Frontal cortex (tissue), 4 donors: ENCODE results near the gene P2RY13. TPM values are rescaled to one million over a fixed set of nuclear protein-coding genes. Genes with fewer than 3 reads are reported as not detected.

Experiments
- DNase-seq, 2 donors: peaks; one replicate each; pipeline ENCODE4 v3.0.0; 2012; ENCODE audit warnings: low spot score in 2 of 2
- FAIRE-seq: peaks from 2 replicates; lab custom pipeline; 2012; peaks lifted over from hg19 to GRCh38; lab: Jason Lieb, UNC
- total RNA-seq: library from RNA; depleted of rRNA; stranded (reverse); fragments of >200 nt; gene quantifications from one replicate; pipeline ENCODE4 v1.2.3, GENCODE V29; 2014
- donor health status: control.
- donor health status: control.
- donor health status: control.

P2RY13 gene
- total RNA-seq, 1 donor from 2014 or later = 1.6 TPM

DNA sequence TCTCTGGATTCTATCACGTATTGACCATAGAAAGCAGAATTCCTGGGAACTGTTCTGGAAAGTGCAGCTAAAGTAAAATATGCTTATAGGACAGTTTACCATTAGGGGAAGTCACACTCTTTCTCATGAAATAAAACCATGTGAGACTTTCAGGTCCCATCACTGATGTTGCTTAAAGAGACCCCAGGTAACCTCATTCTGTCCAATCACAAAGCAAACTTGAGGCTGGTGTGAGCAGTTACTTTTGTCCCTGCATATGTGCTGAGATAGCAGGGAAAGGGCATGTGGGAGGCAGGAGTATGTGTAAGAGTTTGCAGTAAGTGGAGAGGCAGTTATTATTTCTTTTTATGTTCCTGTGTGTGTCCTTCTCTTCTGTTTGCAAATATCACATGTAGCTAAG lies 28.8 kb downstream of the P2RY13 start:
- DNase-seq (no peak), FAIRE-seq (no peak)

DNA sequence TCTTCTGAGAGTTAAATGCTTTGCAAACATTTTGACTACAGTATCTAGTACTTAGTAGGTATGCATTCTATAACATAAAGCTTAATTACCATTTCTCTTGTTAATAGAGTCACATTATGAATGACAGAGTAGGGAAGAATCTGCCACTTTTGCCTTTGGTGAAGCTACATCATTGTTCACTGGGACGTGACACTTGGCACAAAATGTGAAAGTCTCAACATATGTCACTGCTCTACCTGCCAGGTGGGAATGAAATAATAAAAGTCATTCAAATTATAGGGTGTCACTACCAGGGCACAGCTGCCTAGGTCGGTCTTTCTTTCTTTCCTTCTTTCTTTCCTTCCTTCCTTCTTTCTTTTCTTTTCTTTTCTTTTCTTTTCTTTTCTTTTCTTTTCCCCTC lies 30.3 kb downstream of the P2RY13 start:
- DNase-seq = no peak
- no peak for FAIRE-seq

DNA sequence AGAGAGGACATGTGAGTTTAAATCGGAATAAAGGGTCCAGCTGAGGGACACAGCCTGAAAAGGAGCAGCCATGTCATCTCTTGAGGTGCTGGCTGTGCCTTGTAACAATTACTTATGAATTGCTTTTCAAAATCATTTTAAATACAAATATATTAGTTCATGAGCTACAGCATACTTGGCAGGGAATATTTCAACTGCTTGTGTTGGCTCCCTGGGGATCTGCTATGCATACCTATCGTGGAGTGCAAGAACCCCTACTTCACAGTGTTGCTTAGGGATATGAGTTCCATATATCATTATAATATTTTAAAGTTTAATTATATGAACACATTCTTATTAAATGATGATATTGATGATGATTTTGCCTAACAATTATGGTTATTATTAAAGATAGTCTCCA lies 31.9 kb downstream of the P2RY13 start:
- no peak for FAIRE-seq
- no peak for DNase-seq

DNA sequence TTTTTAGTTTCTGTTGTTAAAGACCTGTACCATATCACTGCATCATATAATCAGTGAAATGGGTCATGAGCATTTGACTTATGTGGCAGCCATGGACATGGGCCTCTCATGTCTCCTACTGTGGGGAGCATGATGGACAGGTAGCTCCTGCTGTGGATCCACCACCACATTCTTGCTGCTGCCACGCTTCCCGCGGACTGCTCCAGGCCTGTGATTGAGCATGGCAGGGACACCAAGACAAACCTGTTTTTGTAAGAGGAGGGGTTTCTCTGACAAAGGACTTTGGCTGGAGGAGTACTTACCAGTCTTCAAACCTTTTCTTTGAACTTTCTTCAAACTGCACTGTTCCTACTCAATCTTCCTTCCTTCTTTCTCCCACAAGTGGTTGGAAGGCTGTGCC lies 33.1 kb downstream of the P2RY13 start:
- FAIRE-seq = no peak
- DNase-seq = no peak

DNA sequence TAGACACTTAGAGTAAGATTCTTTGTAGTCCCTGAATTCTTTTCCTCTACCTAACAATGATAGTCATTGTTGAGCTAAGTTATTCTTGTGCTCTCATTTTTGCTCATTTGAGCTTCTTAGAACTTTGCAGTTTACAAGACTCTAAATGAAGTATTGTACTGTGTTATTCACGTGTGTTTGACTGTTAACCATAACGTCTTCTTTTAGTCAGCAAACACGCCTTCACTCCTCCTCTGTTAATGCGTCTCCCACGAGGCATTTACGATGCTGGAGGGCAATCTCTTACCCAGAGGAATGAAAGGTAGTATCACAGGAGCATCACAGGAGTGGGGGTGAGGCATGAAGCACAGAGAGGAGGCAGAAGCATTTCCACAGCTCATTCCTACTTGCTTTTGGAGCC lies 36.2 kb downstream of the P2RY13 start:
- FAIRE-seq (no peak), DNase-seq (no peak)

DNA sequence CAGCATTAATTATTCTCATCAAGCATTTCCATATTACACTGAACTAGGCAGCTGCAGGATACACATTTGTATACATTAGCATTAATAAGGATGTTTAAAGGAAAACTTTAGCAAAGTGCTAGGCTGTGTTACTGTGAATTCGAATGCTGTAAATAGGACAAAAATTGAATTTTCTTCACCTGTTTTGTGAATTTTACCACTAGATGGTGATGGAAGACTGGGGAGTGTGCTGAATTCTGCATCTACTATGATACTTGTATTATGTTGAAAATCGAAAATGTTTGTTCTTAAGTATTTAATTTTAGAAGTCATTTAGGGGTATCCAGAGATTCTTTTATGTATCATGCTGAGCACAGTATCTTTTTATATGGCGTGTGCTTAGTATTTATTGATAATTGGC lies 38.7 kb downstream of the P2RY13 start:
- no peak for DNase-seq
- FAIRE-seq = no peak

DNA sequence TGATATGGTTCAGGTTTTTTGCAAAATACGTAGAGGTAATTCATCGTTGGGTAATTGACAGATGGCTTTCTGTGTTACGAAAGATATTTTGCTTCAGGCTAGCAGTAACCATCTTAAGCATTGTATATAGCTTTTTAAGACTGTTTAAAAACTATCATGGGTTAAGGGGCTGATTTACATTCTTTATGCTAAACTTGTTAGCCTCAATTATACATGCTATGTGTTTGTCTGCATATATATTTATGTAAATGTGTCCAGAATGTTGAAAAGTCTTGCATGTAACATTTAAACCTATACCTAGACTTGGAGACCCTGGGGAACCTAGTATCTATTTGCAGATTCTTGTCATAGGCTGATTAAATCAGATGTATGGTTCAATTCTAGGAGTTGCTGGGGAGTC lies 39.9 kb downstream of the P2RY13 start:
- FAIRE-seq (no peak), DNase-seq (no peak)

DNA sequence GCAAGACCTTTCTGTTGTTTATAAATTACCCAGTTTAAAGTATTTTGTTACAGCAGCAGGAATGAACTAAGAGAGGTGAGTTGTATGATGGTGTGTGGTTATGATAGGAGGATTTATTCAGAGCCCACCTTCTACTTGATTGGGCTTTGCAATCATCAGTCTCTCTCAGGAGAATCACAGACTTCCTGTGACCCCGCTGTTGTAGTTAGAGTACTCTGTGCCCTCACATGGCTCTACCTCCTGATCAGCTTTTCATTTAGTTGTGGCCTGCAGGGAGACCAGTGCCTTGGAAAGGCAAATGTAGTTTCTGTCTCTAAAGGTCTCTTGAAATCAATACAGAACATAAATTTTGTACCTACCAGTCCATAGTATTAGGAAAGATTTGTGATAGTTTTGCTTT lies 43.4 kb downstream of the P2RY13 start:
- no peak for FAIRE-seq

DNA sequence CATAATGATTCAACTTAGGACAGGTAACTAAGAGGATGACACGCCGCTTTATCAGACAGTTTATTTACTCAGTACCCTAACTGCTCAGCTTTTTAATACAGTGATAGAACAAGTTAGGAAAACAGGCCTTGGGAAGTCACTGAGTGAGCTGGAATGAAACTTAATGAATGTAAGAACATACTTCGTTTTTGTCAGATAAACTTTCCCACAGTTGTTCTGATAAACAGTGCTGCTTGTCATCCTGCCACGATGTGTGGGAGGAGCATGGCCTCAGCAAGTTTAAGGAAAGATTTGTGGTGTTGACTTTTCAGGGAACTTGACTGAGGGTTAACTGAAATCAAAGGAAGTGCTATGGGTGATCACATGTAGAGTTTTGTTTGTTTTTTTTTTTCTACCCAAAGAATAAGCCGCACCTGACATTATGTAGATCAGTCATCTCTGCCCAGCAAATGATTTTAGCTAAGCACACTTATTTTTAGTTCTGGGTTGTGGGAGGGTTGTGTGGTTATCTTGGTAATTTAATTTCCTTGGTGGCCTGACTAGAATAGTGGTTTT lies 45.4 kb downstream of the P2RY13 start:
- DNase-seq (no peak), FAIRE-seq (no peak)

More for the DNA sequence above, 43.4 kb downstream of the P2RY13 start:
- no peak for DNase-seq

DNA sequence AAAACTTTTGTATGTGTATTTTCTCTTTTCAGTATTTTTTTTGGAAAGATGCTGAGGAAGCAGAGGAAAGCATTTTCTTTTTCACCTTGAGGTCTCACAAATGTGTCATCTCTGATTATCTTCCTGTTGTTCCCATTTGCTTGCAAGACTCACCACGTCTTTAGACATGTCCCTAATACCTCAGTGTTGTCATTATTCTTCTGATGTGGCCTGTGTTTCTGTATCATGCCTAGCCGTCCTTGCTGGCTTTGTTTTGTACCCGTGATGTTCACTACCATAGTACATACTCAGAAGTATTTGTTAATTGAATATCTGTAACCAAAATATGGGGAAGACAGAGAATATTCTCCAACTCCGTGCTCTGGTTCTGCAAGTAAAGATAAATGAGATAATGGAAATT lies 46.0 kb downstream of the P2RY13 start:
- no peak for DNase-seq
- no peak for FAIRE-seq

DNA sequence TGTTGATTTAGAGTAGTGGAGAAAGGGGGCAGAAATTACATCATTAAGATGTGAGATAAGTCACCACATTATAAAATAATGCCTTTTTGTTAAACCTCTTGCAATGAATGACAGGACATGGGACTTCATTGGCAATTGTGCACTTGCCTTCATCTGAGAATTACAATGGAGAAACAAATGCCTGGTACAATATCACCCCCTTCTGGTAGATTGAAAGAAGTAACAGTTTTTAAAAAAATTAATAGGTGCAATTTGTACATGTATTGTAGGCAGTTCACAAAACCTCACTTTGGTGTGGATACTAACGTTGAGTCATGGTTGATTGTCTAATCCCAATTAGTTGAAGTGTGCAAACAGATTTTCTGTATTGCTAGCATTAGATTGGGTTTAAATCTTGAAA lies 46.4 kb downstream of the P2RY13 start:
- FAIRE-seq (peak; percentile 91), DNase-seq (peak; percentile 17 to 52)

DNA sequence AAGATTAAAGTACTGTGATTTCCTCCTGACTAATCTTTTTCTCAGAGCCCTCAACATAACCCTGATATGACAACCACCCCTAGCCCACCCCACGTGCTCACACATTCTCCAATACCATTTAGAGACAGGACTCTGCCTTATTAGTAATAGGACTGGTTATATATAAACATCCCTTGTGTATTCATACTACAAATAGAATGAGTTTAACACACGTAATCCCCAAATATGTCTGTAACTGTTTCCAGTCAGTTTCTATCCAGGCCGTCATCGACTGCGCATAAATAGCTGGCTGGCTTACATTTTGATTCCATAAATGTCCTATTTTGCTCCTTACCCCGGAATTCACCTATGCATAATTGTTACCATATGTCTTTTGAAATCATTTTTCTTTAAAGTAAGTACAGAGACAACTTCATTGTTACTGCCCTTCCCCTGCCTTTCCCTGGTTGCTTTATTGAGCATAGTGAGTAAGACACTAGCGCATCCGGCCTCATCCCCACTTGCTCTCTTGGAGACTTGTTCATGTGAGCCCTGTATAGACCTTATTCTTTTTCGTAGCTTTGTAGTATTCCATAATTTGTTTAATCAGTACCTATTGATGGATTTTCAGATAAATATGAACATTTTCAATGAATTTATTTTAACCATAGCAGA lies 47.6 kb downstream of the P2RY13 start:
- DNase-seq (no peak), FAIRE-seq (no peak)

DNA sequence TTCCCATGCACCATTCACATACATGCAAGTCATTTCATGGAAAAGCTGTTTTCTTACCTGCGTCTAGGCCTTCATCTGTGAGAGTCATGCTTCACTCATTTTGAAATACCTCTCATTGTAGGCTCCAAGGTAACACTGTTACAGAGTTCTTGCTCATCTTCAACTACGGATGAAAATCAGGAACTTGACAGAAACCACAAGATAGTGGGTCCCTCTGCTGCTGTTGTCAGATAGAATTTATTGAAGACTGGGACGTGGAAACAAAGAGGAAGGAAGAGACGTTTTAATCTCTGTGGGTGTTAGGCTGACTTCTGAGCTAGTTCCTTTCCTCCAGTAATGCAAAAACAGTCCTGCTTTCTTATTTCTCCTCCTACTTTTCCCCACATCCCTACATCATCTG lies 51.1 kb downstream of the P2RY13 start, which contains the start of gene P2RY14:
Gene P2RY14, minus strand, starts transcription at position 313 of the 400 bp plus-strand sequence. CDS start 64,226 bp downstream, outside the sequence.
- no peak for DNase-seq
- no peak for FAIRE-seq

DNA sequence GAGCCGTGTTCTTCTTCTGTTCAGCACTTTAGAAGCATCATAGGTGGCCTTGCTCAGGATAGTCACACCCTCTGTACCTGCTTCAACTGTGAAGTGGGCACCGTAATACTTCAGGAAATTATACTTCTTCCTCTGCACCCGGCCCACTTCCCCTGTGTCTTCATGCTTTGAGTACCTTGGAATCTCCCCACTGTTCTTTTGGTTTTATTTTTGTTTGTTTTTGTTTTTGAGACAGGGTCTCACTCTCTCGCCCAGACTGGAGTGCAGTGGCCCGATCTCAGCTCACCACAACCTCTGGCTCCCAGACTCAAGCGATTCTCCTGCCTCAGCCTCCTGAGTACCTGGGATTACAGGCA lies 52.7 kb downstream of the P2RY13 start:
- no peak for FAIRE-seq
- DNase-seq = no peak

Other genes starting within 250 kb of the P2RY13 start
- 6.1 TPM for gene MED12L, start 243.9 kb downstream of the P2RY13 start, total RNA-seq
- gene GPR171, start 126.3 kb downstream of the P2RY13 start, total RNA-seq = not detected
- 1.2 TPM for gene P2RY14, start 51.0 kb downstream of the P2RY13 start, total RNA-seq
- gene GPR87, start 12.7 kb downstream of the P2RY13 start, total RNA-seq = not detected
- gene P2RY12, start 55.2 kb upstream of the P2RY13 start, total RNA-seq = 17.5 TPM
- 0.82 TPM for gene IGSF10, start 131.5 kb upstream of the P2RY13 start, total RNA-seq